Measurements from ENCODE around the gene ZNF407. TPM values are rescaled to one million over a fixed set of nuclear protein-coding genes. Genes with fewer than 3 reads are reported as not detected.

The ZNF407 gene
- total RNA-seq, 1 donor from 2014 or later, result 26.7 TPM

DNA sequence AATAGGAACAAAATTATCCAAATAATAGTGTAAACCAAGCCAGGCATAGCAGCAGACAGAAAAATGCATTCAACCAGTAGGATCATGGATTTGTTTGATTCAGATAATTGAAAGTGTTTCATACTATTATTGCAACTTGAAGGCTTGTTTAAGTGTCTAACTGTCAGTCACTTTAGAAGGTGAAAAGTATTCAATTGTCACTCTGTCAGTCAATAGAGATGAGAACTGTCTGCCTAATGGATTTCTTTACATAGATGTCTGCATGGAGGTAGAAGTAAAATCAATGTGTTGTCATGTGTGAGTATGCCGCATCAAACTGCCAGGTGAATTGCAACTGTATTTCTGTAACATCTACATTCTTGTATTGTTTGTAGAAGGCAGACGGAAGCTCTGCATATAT is 65.0 kb downstream of the ZNF407 start:
- no peaks in the 10 kb centered on the region for H3K27me3 Mint-ChIP-seq
- intact Hi-C loops (cut with micrococcal nuclease), result no loop called here
- POLR2A ChIA-PET, result no interaction called here

DNA sequence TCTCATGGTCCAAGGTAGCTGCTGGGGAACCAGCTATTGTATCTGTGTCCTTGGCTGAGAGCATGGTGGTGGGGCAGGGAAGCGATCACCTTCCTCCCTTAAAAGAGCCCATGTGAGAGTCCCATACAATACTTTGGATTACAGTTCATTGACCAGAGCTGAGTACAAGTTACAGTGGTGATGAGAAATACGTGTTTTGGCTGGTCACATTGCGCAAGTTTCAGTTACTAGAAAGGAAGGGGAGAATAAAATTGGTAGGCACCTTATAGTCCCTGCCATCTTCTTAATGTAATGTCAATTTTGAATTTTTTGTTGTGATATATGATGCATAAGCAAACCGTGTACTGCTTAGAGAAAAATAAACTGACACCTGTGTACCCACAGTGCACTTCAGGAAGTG is 67.7 kb downstream of the ZNF407 start:
- ATAC-seq (ENCODE audit: low read depth) (no peak), DNase-seq (no peak)
- Mint-ChIP-seq H3K36me3 (ENCODE audit: low read depth) (peaks cover 30% of the 10 kb centered on the region), H3K9me3 (no peaks in the 10 kb centered on the region), H3K4me3 (no peak overlapping the region), H3K27ac (no peak overlapping the region), H3K27me3 (no peaks in the 10 kb centered on the region), H3K4me1 (no peaks in the 10 kb centered on the region)
- TF ChIP-seq, protein P1, sequence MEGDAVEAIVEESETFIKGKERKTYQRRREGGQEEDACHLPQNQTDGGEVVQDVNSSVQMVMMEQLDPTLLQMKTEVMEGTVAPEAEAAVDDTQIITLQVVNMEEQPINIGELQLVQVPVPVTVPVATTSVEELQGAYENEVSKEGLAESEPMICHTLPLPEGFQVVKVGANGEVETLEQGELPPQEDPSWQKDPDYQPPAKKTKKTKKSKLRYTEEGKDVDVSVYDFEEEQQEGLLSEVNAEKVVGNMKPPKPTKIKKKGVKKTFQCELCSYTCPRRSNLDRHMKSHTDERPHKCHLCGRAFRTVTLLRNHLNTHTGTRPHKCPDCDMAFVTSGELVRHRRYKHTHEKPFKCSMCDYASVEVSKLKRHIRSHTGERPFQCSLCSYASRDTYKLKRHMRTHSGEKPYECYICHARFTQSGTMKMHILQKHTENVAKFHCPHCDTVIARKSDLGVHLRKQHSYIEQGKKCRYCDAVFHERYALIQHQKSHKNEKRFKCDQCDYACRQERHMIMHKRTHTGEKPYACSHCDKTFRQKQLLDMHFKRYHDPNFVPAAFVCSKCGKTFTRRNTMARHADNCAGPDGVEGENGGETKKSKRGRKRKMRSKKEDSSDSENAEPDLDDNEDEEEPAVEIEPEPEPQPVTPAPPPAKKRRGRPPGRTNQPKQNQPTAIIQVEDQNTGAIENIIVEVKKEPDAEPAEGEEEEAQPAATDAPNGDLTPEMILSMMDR (IDR thresholded peaks at IDR 0.05), result no peak
- ChIA-PET CTCF (no interaction called here), POLR2A (no interaction called here)
- intact Hi-C loops (cut with micrococcal nuclease), result no loop called here

More for the DNA sequence above, 65.0 kb downstream of the ZNF407 start:
- no peak overlapping the region for H3K27ac Mint-ChIP-seq
- CTCF ChIA-PET, result no interaction called here
- H3K4me1 Mint-ChIP-seq, result no peaks in the 10 kb centered on the region
- peaks cover 20% of the 10 kb centered on the region for H3K36me3 Mint-ChIP-seq (ENCODE audit: low read depth)
- TF ChIP-seq, protein P1 (IDR thresholded peaks at IDR 0.05), result no peak
- DNase-seq, result no peak
- ATAC-seq (ENCODE audit: low read depth), result no peak
- no peaks in the 10 kb centered on the region for H3K9me3 Mint-ChIP-seq
- no peak overlapping the region for H3K4me3 Mint-ChIP-seq

DNA sequence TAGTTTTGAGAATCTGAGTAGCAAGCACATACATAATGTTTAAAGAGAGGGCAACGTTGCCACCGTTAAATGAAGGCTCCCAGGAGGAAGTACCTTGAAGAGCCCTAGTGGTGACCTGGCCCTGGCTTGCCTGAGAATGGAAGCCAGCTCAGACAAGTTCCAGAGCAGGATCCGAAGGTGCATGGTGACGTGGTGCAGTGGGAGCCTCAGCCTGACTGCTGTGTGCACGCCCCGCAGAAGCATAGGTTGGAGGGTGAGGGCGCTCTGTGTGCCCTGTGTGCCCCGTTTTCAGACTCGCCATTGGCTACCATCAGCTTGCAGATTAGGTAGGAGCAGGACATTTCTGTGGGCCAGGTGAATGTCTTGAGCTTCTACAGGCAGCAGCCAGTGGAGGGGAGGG is 68.2 kb downstream of the ZNF407 start:
- POLR2A ChIA-PET, result no interaction called here
- DNase-seq, result no peak
- no peak for ATAC-seq (ENCODE audit: low read depth)
- no peak overlapping the region for H3K4me3 Mint-ChIP-seq
- no peaks in the 10 kb centered on the region for H3K4me1 Mint-ChIP-seq
- peaks cover 32% of the 10 kb centered on the region for H3K36me3 Mint-ChIP-seq (ENCODE audit: low read depth)
- intact Hi-C loops (cut with micrococcal nuclease), result no loop called here
- CTCF ChIA-PET, result no interaction called here
- no peaks in the 10 kb centered on the region for H3K27me3 Mint-ChIP-seq
- H3K9me3 Mint-ChIP-seq, result no peaks in the 10 kb centered on the region
- no peak overlapping the region for H3K27ac Mint-ChIP-seq
- TF ChIP-seq, protein P1 (IDR thresholded peaks at IDR 0.05), result no peak

DNA sequence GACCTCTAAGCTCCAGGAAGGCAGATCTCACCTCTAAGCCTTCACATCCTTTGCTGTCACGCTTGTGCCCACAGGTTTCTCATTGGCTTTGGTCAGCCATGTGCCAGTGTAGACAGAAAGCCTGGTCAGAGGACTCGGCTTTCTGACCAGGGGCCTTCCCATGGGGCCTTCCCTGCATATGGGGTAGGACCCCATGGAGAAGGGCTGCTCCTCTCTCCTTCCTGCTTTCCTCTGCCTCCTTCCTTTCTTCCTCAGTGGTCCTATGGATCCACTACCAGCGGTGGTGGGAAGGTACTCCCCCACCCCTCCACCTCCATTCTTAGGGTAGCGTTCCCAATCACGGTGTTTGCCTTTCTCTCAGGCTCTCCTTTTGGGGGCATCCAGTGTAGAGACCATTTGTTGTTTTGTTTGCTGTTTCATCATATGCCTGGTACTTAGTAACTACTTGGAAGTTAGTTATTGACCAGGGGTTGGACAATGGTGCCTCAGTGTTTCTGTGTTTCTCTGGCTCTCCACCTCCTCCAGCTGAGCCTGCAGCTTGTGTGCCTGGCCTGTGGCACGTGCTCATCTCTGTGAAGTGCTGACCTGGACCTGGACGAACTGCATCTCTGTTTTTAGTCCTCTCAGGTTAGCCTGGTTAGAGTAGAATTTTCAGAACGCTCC is 71.6 kb downstream of the ZNF407 start:
- ChIA-PET POLR2A (no interaction called here), CTCF (no interaction called here)
- intact Hi-C loops (cut with micrococcal nuclease), result no loop called here
- TF ChIP-seq, protein P1 (IDR thresholded peaks at IDR 0.05), result no peak
- peaks cover 3% of the 10 kb centered on the region for H3K4me1 Mint-ChIP-seq
- ATAC-seq (ENCODE audit: low read depth) (no peak), DNase-seq (no peak)
- no peak overlapping the region for H3K27ac Mint-ChIP-seq
- H3K36me3 Mint-ChIP-seq (ENCODE audit: low read depth), result peaks cover 50% of the 10 kb centered on the region
- no peaks in the 10 kb centered on the region for H3K27me3 Mint-ChIP-seq
- H3K4me3 Mint-ChIP-seq, result no peak overlapping the region
- H3K9me3 Mint-ChIP-seq, result no peaks in the 10 kb centered on the region

DNA sequence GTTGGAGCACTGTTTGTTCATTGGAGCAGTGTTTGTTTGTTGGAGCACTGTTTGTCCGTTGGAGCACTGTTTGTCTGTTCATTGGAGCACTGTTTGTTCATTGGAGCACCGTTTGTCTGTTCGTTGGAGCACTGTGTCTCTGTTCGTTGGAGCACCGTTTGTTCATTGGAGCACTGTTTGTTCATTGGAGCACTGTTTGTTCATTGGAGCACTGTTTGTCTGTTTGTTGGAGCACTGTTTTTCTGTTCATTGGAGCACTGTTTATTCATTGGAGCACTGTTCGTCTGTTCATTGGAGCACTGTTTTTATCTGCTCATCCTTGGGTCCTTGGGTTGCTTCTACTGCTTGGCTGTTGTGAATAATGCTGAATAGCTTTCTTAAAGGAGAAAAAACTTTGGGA is 74.7 kb downstream of the ZNF407 start:
- intact Hi-C loops (cut with micrococcal nuclease), result no loop called here
- no peak overlapping the region for H3K4me3 Mint-ChIP-seq
- DNase-seq (no peak), ATAC-seq (ENCODE audit: low read depth) (no peak)
- peaks cover 3% of the 10 kb centered on the region for H3K4me1 Mint-ChIP-seq
- H3K27me3 Mint-ChIP-seq, result no peaks in the 10 kb centered on the region
- ChIA-PET POLR2A (no interaction called here), CTCF (interaction anchor here (0.6 kb wide), 1 partner anchor 803 kb away, joined by 3 read pairs; no protein-coding TSS in a partner anchor)
- TF ChIP-seq, protein P1 (IDR thresholded peaks at IDR 0.05), result no peak
- no peak overlapping the region for H3K27ac Mint-ChIP-seq
- peaks cover 54% of the 10 kb centered on the region for H3K36me3 Mint-ChIP-seq (ENCODE audit: low read depth)
- H3K9me3 Mint-ChIP-seq, result peaks cover 7% of the 10 kb centered on the region
